ENCODE data around the gene NHS.

NHS gene

GRCh38 chrX:17395154-17395553 lies 20.2 kb downstream of the NHS start:
- TF ChIP-seq EZH2 (IDR thresholded peaks at IDR 0.05; ENCODE audit: borderline replicate concordance, low read length) (no peak), CTCF (IDR thresholded peaks at IDR 0.05; ENCODE audit: low read length) (no peak)
- H3K27ac ChIP-seq (ENCODE audit: low read depth, low read length, poor library complexity, severe bottlenecking): no peak overlapping the region
- H3K36me3 ChIP-seq (ENCODE audit: insufficient read depth, low read length): no peaks in the 10 kb centered on the region
- H3K9me3 ChIP-seq (ENCODE audit: low read length): no peaks in the 10 kb centered on the region
- no peak overlapping the region for H3K9ac ChIP-seq (ENCODE audit: low read length)
- no peaks in the 10 kb centered on the region for H3K9me2 ChIP-seq (ENCODE audit: low read depth, low read length)
- H2AFZ ChIP-seq (ENCODE audit: low read length): no peak overlapping the region
- H3F3A ChIP-seq (ENCODE audit: insufficient read depth, low read length): no peaks in the 10 kb centered on the region
- H3K4me3 ChIP-seq (ENCODE audit: low read depth, low read length, poor library complexity, severe bottlenecking): no peak overlapping the region
- H3K27me3 ChIP-seq (ENCODE audit: insufficient read depth, low read length): no peaks in the 10 kb centered on the region
- no peaks in the 10 kb centered on the region for H3K4me1 ChIP-seq (ENCODE audit: insufficient read depth, low read length, severe bottlenecking)
- H4K20me1 ChIP-seq (ENCODE audit: insufficient read depth, low read length): no peaks in the 10 kb centered on the region
- H3K79me2 ChIP-seq (ENCODE audit: insufficient read depth, low read length): no peaks in the 10 kb centered on the region
- no peak overlapping the region for H3K4me2 ChIP-seq (ENCODE audit: low read length)

GRCh38 chrX:17397074-17397473 lies 22.1 kb downstream of the NHS start:
- Histone ChIP-seq H2AFZ (ENCODE audit: low read length) (no peak overlapping the region), H3F3A (ENCODE audit: insufficient read depth, low read length) (no peaks in the 10 kb centered on the region), H3K4me2 (ENCODE audit: low read length) (no peak overlapping the region), H3K9me2 (ENCODE audit: low read depth, low read length) (no peaks in the 10 kb centered on the region), H3K27me3 (ENCODE audit: insufficient read depth, low read length) (no peaks in the 10 kb centered on the region), H3K4me1 (ENCODE audit: insufficient read depth, low read length, severe bottlenecking) (no peaks in the 10 kb centered on the region), H3K9ac (ENCODE audit: low read length) (no peak overlapping the region), H3K79me2 (ENCODE audit: insufficient read depth, low read length) (no peaks in the 10 kb centered on the region), H4K20me1 (ENCODE audit: insufficient read depth, low read length) (no peaks in the 10 kb centered on the region), H3K4me3 (ENCODE audit: low read depth, low read length, poor library complexity, severe bottlenecking) (no peak overlapping the region), H3K36me3 (ENCODE audit: insufficient read depth, low read length) (no peaks in the 10 kb centered on the region), H3K9me3 (ENCODE audit: low read length) (no peaks in the 10 kb centered on the region), H3K27ac (ENCODE audit: low read depth, low read length, poor library complexity, severe bottlenecking) (no peak overlapping the region)
- TF ChIP-seq CTCF (IDR thresholded peaks at IDR 0.05; ENCODE audit: low read length) (no peak), EZH2 (IDR thresholded peaks at IDR 0.05; ENCODE audit: borderline replicate concordance, low read length) (no peak)

GRCh38 chrX:17403189-17403691 lies 28.2 kb downstream of the NHS start:
- Histone ChIP-seq H3K27ac (ENCODE audit: low read depth, low read length, poor library complexity, severe bottlenecking) (no peak overlapping the region), H4K20me1 (ENCODE audit: insufficient read depth, low read length) (no peaks in the 10 kb centered on the region), H3K4me3 (ENCODE audit: low read depth, low read length, poor library complexity, severe bottlenecking) (no peak overlapping the region), H3K79me2 (ENCODE audit: insufficient read depth, low read length) (no peaks in the 10 kb centered on the region), H3K9me2 (ENCODE audit: low read depth, low read length) (no peaks in the 10 kb centered on the region), H3K4me2 (ENCODE audit: low read length) (no peak overlapping the region), H3K9me3 (ENCODE audit: low read length) (no peaks in the 10 kb centered on the region), H3K4me1 (ENCODE audit: insufficient read depth, low read length, severe bottlenecking) (no peaks in the 10 kb centered on the region), H3K36me3 (ENCODE audit: insufficient read depth, low read length) (no peaks in the 10 kb centered on the region), H3F3A (ENCODE audit: insufficient read depth, low read length) (no peaks in the 10 kb centered on the region), H3K9ac (ENCODE audit: low read length) (no peak overlapping the region), H2AFZ (ENCODE audit: low read length) (no peak overlapping the region), H3K27me3 (ENCODE audit: insufficient read depth, low read length) (no peaks in the 10 kb centered on the region)
- TF ChIP-seq CTCF (IDR thresholded peaks at IDR 0.05; ENCODE audit: low read length) (no peak), EZH2 (IDR thresholded peaks at IDR 0.05; ENCODE audit: borderline replicate concordance, low read length) (no peak)

Data from OCI-LY1 (cell line).